Endothelial cell (in vitro differentiated cells): ENCODE data around the gene SYNDIG1. TPM values are rescaled to one million over a fixed set of nuclear protein-coding genes. Genes with fewer than 3 reads are reported as not detected.

Experiments used
- DNase-seq: peaks from one replicate; pipeline ENCODE4 v3.0.0; 2021; ENCODE audit warnings: low spot score
- H3K27ac Mint-ChIP-seq: one replicate; pipeline ENCODE4 v1.8.0; 2021; ENCODE audit warnings: mixed read lengths, inconsistent platforms; ENCODE audit not compliant: unreplicated experiment
- H3K27me3 Mint-ChIP-seq: one replicate; pipeline ENCODE4 v1.8.0; 2021; ENCODE audit warnings: mild to moderate bottlenecking, moderate library complexity, mixed read lengths, inconsistent platforms; ENCODE audit not compliant: unreplicated experiment
- H3K36me3 Mint-ChIP-seq: one replicate; pipeline ENCODE4 v1.8.0; 2021; ENCODE audit warnings: mild to moderate bottlenecking, low read depth, mixed read lengths, inconsistent platforms; ENCODE audit not compliant: unreplicated experiment
- H3K4me1 Mint-ChIP-seq: one replicate; pipeline ENCODE4 v1.8.0; 2021; ENCODE audit warnings: mild to moderate bottlenecking, mixed read lengths, inconsistent platforms; ENCODE audit not compliant: unreplicated experiment
- H3K4me3 Mint-ChIP-seq: one replicate; pipeline ENCODE4 v1.8.0; 2021; ENCODE audit warnings: mild to moderate bottlenecking, mixed read lengths, inconsistent platforms; ENCODE audit not compliant: unreplicated experiment
- H3K9me3 Mint-ChIP-seq: one replicate; pipeline ENCODE4 v1.8.0; 2021; ENCODE audit warnings: mixed read lengths, inconsistent platforms; ENCODE audit not compliant: unreplicated experiment
- CTCF ChIP-seq: fragments of 200-600 bp; sonication (generic); IDR thresholded peaks from one replicate; pipeline ENCODE4 v1.5.0; 2021; ENCODE audit warnings: antibody characterized with exemption; ENCODE audit not compliant: unreplicated experiment
- total RNA-seq: library from RNA; stranded (reverse); fragmentation: NEBNext Ultra II Directional; extraction: Animal tissue kit (Norgen Biotek cat#: 25700); gene quantifications from one replicate; pipeline ENCODE4 v1.2.1, GENCODE V29; 2021; ENCODE audit not compliant: unreplicated experiment

Gene SYNDIG1
- total RNA-seq, 1 donor from 2014 or later = 8.1 TPM

GRCh38 chr20:24627291-24627690, 157.9 kb downstream of the SYNDIG1 start:
- Mint-ChIP-seq H3K36me3 (peaks cover 9% of the 10 kb centered on the region), H3K4me1 (peaks cover 32% of the 10 kb centered on the region), H3K27me3 (peaks cover 4% of the 10 kb centered on the region), H3K27ac (no peak overlapping the region), H3K4me3 (no peak overlapping the region), H3K9me3 (no peaks in the 10 kb centered on the region)
- no peak for DNase-seq
- no peak for TF ChIP-seq CTCF

- no peak overlapping the region for H3K4me3 Mint-ChIP-seq
- H3K4me1 Mint-ChIP-seq = peaks cover 36% of the 10 kb centered on the region
- no peak for TF ChIP-seq CTCF
- peaks cover 4% of the 10 kb centered on the region for H3K27me3 Mint-ChIP-seq
- no peaks in the 10 kb centered on the region for H3K9me3 Mint-ChIP-seq
- DNase-seq = no peak
- no peak overlapping the region for H3K27ac Mint-ChIP-seq
- H3K36me3 Mint-ChIP-seq = peaks cover 9% of the 10 kb centered on the region
Observed at GRCh38 chr20:24627926-24628325, 158.5 kb downstream of the SYNDIG1 start.

DNA sequence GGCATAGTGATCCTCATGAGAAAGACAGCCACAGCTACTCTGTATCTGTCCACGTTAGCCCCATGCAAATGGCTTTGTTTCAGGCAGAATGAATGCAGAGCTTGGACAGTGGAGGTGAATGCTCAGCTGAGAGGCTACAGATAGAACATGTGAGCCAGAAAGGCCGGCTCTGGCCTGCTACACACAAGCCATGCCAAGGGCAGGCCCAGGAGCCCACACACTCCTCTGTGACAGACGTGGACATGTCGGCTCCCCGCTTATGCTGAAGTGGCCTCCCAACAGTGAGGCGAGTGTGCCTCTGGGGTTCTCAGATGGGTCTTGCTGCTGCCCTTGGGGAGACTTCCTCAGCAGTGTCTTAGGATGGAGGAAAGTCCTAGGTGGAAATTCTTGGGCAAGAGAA, 159.6 kb downstream of the SYNDIG1 start:
- Mint-ChIP-seq H3K4me1 (peaks cover 39% of the 10 kb centered on the region), H3K36me3 (peaks cover 9% of the 10 kb centered on the region), H3K9me3 (no peaks in the 10 kb centered on the region), H3K27me3 (peaks cover 4% of the 10 kb centered on the region), H3K27ac (no peak overlapping the region), H3K4me3 (no peak overlapping the region)
- no peak for DNase-seq
- TF ChIP-seq CTCF = no peak

DNA sequence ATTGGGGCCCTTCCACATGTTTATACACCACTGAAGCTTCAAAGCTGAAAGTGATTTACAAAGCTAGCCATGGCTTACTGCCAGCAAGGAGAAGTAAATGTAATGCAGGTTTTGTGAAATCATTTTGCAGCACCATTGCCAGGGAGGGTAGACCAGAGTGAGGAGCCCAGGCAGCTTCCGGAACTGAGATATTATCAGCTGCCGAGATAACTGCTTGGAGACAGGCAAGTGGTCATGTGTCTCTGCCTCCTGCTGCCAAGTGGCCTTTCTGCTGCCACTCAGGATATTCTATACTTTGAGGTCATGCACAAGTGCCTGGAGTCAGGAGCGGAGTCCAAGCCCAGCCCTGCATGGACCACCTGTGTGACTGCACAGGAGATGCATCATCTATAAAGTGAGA, 160.2 kb downstream of the SYNDIG1 start:
- peaks cover 39% of the 10 kb centered on the region for H3K4me1 Mint-ChIP-seq
- no peak overlapping the region for H3K4me3 Mint-ChIP-seq
- no peaks in the 10 kb centered on the region for H3K9me3 Mint-ChIP-seq
- DNase-seq = no peak
- H3K36me3 Mint-ChIP-seq = peaks cover 9% of the 10 kb centered on the region
- no peak overlapping the region for H3K27ac Mint-ChIP-seq
- TF ChIP-seq CTCF = no peak
- H3K27me3 Mint-ChIP-seq = peaks cover 4% of the 10 kb centered on the region

DNA sequence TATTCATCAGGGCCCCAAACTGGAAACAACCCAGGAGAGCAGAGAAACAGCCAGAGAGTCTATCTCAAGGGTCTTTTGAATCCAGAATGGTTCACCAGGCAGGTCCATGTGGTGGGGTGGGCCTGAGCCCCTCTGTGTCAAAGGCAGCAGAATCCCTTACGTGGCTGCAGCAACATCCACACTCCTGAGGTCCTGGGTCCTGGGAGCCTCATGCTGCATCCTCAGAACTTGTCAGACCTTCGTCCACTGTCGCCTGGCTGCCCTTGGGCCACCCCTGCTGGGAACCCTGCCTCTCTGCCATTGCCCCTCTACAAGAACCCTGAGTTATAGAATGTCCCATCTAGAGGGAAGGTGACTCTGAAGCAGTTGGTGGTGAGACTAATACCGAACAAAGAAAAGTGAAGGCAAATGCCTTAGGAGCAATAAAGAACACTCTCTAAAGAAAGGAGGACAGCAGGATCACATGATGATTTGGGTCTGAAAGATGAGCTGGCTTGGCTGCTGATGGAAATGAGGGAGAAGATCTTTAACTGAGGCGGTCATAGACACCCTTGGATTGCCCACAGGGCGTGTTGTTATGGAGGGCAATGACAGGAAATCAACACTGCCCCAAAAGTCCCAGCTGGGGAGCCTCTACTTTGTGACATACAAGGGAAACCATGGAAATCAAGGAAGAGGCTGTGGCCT, 161.2 kb downstream of the SYNDIG1 start:
- H3K36me3 Mint-ChIP-seq = peaks cover 5% of the 10 kb centered on the region
- no peak for DNase-seq
- H3K4me1 Mint-ChIP-seq = peaks cover 36% of the 10 kb centered on the region
- no peak overlapping the region for H3K4me3 Mint-ChIP-seq
- no peak overlapping the region for H3K27ac Mint-ChIP-seq
- H3K27me3 Mint-ChIP-seq = peaks cover 4% of the 10 kb centered on the region
- TF ChIP-seq CTCF = no peak
- H3K9me3 Mint-ChIP-seq = no peaks in the 10 kb centered on the region
